HL-60 (cell line): ENCODE measurements around the gene CRTC3.

Experiments
- DNase-seq, 2 experiments: peaks; one replicate each; pipeline ENCODE4 v3.0.0-alpha.2; 2010 to 2020; ENCODE audit warnings: low read depth in 1 of 2, low spot score in 1 of 2
- H3K27ac ChIP-seq: fragments of 250-450 bp; sonication (Bioruptor Pico); replicated peaks from 2 replicates; pipeline ENCODE4 v1.5.1; 2020; ENCODE audit warnings: mild to moderate bottlenecking, moderate library complexity
- H3K27me3 ChIP-seq: fragments of 250-450 bp; sonication (Bioruptor Pico); 2 replicates; pipeline ENCODE4 v1.5.1; 2021; ENCODE audit warnings: mild to moderate bottlenecking, moderate library complexity; ENCODE audit not compliant: insufficient read depth, poor library complexity, severe bottlenecking
- H3K4me3 ChIP-seq: replicated peaks from 2 replicates; pipeline ENCODE4 v1.5.1; 2011; ENCODE audit warnings: mild to moderate bottlenecking, control low read depth, low read length; ENCODE audit not compliant: insufficient read depth
- CTCF ChIP-seq: IDR thresholded peaks from one replicate; pipeline ENCODE4 v1.5.1; 2011; ENCODE audit warnings: low read length, control low read depth, inconsistent platforms; ENCODE audit not compliant: insufficient read depth
- GABPA ChIP-seq: IDR thresholded peaks from 2 replicates; pipeline ENCODE4 v1.6.1; 2012; ENCODE audit warnings: low read depth
- POLR2AphosphoS5 ChIP-seq: IDR thresholded peaks from 2 replicates; pipeline ENCODE4 v1.6.1; 2012; ENCODE audit warnings: low read depth
- SPI1 ChIP-seq: IDR thresholded peaks from 2 replicates; pipeline ENCODE4 v1.6.1; 2012; ENCODE audit warnings: low read depth, mild to moderate bottlenecking, borderline replicate concordance
- TF ChIP-seq, protein P1 (sequence below): IDR thresholded peaks from 2 replicates; pipeline ENCODE4 v1.6.1; 2012; ENCODE audit warnings: low read depth; ENCODE audit not compliant: insufficient replicate concordance

The CRTC3 gene

DNA sequence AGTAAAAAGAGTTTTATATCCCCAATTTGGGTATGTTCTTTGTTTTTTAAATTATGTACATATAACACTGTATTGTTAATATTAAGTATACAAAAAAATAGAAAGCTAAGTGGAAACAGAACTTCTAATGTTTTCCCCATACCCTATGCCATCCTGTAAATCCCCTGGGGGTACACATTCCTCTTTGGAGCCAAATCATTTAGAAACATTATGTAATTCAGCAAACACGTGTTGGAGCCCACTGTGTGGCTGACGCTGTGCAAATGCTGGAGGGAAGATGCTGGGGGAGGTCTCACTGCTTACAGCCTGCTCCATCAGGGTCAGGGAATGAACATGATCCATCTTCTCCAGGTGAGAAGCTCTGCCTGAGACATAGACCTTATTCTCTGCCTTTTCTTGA lies 52.8 kb downstream of the CRTC3 start:
- TF ChIP-seq, protein P1, sequence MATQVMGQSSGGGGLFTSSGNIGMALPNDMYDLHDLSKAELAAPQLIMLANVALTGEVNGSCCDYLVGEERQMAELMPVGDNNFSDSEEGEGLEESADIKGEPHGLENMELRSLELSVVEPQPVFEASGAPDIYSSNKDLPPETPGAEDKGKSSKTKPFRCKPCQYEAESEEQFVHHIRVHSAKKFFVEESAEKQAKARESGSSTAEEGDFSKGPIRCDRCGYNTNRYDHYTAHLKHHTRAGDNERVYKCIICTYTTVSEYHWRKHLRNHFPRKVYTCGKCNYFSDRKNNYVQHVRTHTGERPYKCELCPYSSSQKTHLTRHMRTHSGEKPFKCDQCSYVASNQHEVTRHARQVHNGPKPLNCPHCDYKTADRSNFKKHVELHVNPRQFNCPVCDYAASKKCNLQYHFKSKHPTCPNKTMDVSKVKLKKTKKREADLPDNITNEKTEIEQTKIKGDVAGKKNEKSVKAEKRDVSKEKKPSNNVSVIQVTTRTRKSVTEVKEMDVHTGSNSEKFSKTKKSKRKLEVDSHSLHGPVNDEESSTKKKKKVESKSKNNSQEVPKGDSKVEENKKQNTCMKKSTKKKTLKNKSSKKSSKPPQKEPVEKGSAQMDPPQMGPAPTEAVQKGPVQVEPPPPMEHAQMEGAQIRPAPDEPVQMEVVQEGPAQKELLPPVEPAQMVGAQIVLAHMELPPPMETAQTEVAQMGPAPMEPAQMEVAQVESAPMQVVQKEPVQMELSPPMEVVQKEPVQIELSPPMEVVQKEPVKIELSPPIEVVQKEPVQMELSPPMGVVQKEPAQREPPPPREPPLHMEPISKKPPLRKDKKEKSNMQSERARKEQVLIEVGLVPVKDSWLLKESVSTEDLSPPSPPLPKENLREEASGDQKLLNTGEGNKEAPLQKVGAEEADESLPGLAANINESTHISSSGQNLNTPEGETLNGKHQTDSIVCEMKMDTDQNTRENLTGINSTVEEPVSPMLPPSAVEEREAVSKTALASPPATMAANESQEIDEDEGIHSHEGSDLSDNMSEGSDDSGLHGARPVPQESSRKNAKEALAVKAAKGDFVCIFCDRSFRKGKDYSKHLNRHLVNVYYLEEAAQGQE = no peak
- TF ChIP-seq POLR2AphosphoS5 (no peak), SPI1 (no peak), CTCF (no peak), GABPA (no peak)
- H3K27ac ChIP-seq = no peak overlapping the region
- no peak for DNase-seq
- H3K27me3 ChIP-seq = no peaks in the 10 kb centered on the region
- no peak overlapping the region for H3K4me3 ChIP-seq

GRCh38 chr15:90583471-90584252 lies 53.9 kb downstream of the CRTC3 start:
- Histone ChIP-seq H3K27me3 (no peaks in the 10 kb centered on the region), H3K27ac (no peak overlapping the region), H3K4me3 (no peak overlapping the region)
- TF ChIP-seq, protein P1 = no peak
- TF ChIP-seq GABPA (no peak), SPI1 (no peak), CTCF (no peak), POLR2AphosphoS5 (no peak)
- no peak for DNase-seq

DNA sequence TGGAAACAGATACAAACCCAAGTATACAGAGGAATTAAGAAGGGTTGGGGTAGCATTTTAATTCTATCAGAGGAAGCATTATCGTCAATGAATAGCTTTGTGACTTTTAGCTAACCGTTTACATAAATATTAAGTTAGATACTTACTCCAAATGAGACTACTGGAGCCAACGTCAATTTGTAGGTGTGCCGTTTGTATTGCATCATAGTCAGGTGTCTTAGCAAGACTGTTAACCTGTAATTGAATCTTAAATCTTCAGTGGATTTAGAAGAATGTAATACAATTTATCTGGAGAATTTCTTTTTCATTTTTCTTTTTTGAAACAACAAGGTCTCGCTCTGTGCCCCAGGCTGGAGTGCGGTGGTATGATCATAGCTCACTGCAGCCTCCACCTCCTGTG lies 55.1 kb downstream of the CRTC3 start:
- Histone ChIP-seq H3K27ac (no peak overlapping the region), H3K4me3 (no peak overlapping the region), H3K27me3 (no peaks in the 10 kb centered on the region)
- DNase-seq = no peak
- TF ChIP-seq SPI1 (no peak), GABPA (no peak), POLR2AphosphoS5 (no peak), CTCF (no peak)
- TF ChIP-seq, protein P1 = no peak
